GM19397 (cell line): Measurements from ENCODE around the gene CARD11.
"Not testable (repeated sequence)": the region's sequence is repeated elsewhere in the genome, so short reads cannot be mapped to it uniquely, and the experiment has no call there.

Source experiments
- ATAC-seq: cut with Tn5 transposase; IDR thresholded peaks from one replicate; pipeline ENCODE4 v1.9.1; 2021; ENCODE audit warnings: mild to moderate bottlenecking, moderate library complexity; ENCODE audit not compliant: unreplicated experiment

Gene CARD11

GRCh38 chr7:3021825-3022224, 21.8 kb downstream of the CARD11 start:
- ATAC-seq: no peak

- not testable (repeated sequence) for ATAC-seq
Measured at GRCh38 chr7:3021224-3021623, 22.4 kb downstream of the CARD11 start.

DNA sequence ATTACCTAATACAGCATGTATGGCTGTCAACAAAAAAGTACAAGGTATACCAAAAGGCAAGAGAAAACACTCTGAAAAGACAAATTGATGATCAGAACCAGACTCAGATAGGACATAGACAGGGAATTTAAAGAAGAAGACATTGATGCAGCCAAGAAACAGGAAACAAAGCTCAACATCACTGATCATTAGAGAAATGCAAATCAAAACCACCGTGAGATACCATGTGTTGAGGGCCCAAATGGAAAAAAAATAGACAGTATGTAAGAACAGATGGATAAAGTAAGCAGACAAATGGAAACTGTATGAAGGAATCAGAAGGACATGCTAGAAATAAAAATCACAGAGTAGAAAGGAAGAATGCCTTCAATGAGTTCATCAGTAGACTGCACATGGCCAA, 23.3 kb downstream of the CARD11 start:
- no peak for ATAC-seq

DNA sequence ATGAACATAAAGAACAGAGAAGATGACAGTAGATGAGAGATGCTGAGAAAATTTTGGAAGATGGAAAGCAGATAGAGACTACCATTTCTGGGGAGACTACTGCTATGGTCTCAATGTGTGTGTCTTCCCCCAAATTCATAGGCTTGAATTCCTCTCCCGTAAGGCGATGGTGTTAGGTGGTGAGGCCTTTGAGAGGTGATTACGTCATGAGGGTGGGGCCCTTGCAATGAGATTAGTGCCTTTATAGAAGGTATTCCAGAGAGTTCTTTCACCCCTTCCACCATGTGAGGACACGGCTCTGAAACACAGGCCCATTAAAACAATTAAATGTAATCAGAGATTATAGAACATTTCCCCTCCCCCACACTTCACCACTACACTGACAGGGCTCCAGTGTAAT, 23.9 kb downstream of the CARD11 start:
- ATAC-seq: no peak

GRCh38 chr7:3013975-3014792, 29.5 kb downstream of the CARD11 start:
- no peak for ATAC-seq

DNA sequence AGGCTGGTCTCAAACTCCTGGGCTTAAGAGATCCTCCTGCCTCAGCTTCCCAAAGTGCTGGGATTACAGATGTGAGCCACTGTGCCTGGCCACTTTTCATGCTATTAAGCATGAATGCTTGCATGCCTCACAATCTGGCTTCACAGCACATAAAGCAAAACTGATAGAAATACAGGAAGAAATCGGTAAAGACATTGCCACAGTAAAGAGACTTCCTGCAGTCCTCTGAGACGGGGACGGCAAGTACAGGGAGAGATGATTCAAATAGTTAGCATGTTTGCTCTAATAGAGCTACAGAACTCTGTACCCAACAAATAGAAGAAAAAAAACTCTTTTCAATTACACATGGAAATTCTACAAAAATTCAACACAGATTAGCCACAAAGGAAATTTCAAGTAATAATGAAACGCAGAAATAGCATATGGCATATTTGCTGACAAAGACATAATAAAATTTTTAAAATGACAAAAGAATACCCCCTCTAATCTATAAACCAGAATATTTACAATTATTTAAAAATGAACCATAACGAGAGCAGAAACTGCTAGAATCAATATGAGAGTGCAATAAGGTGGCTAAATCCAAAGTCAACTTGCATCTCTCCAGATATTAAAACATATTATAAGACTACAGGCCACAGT, 32.3 kb downstream of the CARD11 start:
- ATAC-seq: no peak

- no peak for ATAC-seq
Measured at GRCh38 chr7:3010161-3010560, 33.5 kb downstream of the CARD11 start.

DNA sequence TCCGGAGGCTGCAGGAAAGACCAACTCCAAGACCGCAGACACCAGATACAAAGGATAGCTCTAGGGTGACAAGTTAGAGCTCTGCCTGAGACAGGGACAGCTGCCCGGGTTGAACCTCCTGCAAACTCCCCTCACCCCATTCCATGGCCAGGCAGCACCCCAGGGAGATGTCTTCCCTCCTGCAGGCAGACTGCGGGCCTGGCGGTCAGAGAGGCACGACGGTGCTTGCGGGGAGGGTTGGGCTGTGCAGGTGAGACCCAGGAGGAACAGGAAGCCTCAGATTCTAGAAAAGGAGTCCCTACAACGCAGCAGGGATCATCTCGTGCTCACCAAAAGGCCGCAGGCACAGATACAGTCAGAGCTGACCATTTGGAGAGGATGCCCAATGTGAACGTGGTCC, 34.6 kb downstream of the CARD11 start:
- no peak for ATAC-seq

- no peak for ATAC-seq
Measured at GRCh38 chr7:3008386-3008785, 35.3 kb downstream of the CARD11 start.

- ATAC-seq: no peak
Measured at GRCh38 chr7:3007696-3008095, 36.0 kb downstream of the CARD11 start.

DNA sequence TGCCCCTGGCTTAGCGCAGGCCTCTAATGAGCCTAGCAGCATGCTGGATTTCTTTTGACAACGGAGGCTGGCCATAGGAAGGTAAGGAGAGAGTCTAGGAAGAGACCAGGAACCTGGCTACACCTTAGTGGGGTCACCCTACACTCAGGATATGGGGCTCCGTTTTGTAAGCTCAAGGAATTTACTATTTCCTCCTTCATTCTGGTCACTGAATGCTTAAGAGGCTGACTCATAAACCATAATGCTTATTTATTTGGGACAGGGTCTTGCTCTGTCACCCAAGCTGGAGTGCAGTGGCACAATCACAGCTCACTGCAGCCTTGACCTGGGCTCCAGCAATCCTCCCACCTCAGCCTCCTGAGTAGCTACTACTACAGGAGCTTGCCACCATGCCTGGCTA, 38.4 kb downstream of the CARD11 start:
- ATAC-seq: no peak

DNA sequence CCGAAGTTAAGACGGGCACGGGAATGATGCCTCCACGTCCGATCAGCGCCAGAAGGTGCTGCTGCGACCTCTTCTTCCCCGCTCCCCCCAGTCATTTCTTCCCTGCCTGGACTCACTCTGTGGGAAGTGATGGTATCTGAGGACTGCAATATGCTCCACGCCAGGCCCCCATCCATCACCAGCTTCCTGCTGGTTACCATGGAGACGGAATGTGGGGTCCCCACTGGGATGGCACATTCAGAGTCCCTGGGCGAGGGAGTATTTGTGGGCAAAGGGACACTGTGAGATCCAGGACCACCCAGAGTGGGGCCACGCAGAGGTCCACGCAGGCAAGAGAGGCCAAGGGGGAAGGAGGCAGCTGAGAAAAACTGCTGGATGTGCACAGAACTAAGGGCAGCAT, 39.7 kb downstream of the CARD11 start:
- no peak for ATAC-seq

GRCh38 chr7:3002631-3003030, 41.0 kb downstream of the CARD11 start:
- ATAC-seq: no peak

DNA sequence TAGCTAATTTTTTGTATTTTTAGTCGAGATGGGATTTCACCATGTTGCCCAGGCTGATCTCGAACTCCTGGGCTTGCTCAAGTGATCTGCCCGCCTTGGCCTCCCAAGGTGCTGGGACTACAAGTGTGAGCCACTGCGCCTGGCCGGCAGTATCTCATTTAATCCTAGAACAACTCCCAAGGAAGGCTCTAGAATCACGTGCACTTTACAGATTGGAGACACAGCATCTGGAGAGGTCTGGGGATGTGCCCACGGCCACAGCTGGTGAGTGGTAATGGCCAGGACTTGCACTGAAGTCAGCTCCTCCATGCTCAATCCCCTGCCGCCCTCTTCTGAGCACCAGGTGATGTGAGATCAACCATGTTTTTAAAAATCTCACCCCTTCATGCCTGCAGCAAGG, 43.1 kb downstream of the CARD11 start:
- ATAC-seq: no peak

DNA sequence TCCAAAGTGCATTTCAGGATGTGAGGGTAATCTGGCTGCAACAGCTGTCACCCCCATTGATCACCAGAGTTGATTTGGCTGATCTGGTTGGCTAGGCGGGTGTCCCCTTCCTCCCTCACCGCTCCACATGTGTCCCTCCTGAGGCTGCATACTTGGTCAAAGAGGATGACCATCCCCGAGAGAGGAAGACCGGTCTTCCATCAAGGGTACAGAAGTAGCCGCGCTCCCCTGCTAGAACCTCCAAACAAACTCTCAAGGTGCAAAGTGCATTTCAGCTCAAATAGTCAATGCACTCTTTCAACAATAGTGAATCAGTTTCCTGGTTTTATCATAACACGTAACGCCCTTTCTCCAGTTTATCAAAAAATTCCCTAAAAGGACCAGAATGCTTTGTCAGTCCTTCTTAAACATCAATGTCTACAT, 44.6 kb downstream of the CARD11 start:
- ATAC-seq: no peak

- ATAC-seq: no peak
Measured at GRCh38 chr7:2997014-2997413, 46.7 kb downstream of the CARD11 start.

DNA sequence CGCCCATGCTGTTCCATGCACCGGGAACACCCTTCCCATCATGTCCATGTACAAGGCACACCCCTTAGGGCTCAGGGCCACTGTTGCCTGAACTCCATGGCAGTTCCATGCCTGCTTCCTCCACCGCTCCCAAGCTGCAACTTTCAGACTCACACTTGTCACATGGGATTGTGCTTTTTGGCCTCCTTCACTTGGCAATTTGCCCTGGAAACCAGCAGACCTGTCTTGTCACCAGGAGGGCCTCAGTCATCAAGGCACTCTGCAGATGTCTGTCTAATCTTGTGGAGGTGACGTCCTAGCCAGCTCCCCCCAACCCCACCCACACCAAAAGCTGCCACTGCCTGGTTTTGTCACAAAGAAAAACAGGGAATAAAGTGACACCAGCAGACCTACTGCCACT, 47.5 kb downstream of the CARD11 start:
- ATAC-seq: no peak

DNA sequence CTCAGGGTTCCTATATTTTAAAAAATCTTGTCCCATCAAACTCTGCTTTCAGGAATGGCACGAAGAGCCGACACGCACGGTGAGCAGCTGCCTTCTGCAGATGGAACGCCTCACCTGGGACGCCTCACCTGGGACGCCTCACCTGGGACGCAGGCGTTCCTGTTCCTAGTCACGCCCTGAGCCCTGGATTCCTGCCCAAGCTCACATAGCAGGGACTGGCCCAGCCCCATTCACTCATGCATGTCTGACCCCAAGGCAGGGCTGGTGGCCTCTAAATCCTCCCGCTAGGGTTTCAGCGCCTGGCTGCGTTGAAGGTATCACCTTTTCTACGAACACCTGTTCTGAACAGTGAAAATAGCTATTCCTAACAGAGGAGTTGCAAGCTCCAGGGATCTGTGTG, 49.8 kb downstream of the CARD11 start:
- no peak for ATAC-seq

DNA sequence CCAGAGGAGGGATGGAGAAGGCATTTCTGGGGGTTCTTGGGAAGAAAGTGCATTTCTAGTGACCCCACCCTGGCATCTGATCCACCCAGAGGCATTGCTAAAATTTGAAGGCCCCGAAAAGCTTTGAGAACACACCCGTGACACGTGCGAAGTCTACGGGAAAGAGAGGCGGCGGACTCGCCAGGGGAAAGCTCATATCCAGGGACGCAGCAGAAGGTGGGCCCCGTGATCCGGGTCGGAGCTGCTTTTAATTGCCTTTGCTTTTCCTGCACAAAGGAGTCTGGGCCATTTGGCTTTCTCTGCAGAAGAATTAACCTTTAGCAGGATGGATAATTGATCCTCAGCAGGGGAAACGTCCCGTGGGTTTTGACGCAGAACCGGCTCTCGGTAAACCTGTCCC, 50.3 kb downstream of the CARD11 start:
- no peak for ATAC-seq

DNA sequence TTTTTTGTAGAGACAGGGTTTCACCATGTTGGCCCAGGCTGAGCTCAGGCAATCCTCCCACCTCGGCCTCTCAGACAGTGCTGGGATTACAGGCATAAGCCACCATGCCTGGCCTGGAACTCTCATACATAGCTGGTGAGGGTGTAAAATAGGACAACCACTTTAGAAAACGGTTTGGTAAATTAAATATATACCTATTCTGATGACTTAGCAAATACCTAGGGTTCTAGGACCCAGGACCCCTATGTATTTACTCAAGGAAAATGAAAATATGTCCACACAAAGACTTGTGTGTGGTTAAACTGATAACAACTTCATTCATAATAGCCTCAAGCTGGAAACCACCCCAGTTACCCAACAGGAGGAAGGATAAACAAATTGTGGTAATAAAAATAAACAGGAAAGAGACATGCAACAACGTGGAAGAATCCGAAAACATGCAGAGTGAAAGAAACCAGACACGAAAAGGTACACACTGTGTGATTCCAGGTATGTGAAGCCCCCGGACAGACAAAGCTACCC, 52.7 kb downstream of the CARD11 start:
- ATAC-seq: no peak

GRCh38 chr7:2986561-2986960, 57.1 kb downstream of the CARD11 start:
- ATAC-seq: no peak

DNA sequence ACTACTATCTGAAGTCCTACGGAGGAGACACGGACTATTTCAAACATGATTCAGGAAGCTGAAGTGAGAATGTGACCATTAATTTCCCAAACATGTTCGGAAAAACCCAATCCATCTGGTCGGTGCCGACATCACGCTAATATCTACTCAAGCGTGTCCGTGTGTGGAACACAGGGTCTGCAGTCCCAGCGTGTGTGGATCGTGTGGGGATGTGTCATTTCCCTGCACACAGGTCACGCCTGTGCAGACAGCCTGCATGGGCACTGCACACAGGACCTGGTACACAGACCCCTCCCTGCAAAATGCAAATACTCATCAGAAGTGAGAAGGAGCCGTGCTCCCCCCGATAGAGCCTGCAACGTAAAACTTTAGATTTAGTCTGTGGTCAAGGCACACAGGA, 57.8 kb downstream of the CARD11 start:
- no peak for ATAC-seq
